ENCODE results near the gene FANCC.

GRCh38 chr9:95317119-95317892 lies at the start of gene FANCC:
- TF ChIP-seq EP300 (IDR thresholded peaks at IDR 0.05; ENCODE audit: borderline replicate concordance), result peak; percentile 15; the same call in 1 of the 2 replicates
- no peak; the same call in none of the 2 replicates for TF ChIP-seq TAF1 (IDR thresholded peaks at IDR 0.05; ENCODE audit: low read depth)
- peak; percentile 36 for TF ChIP-seq USF1 (IDR thresholded peaks at IDR 0.05)
- peak; percentile 88 for TF ChIP-seq MAX (IDR thresholded peaks at IDR 0.05)
- peak; percentile 88 for TF ChIP-seq EGR1 (IDR thresholded peaks at IDR 0.05)
- TF ChIP-seq RAD21 (IDR thresholded peaks at IDR 0.05; ENCODE audit: low read depth), result no peak
- TF ChIP-seq REST (IDR thresholded peaks at IDR 0.05; ENCODE audit: low read depth), result no peak

Data from Ishikawa (cell line).